HepG2 (cell line): ENCODE measurements around the gene ASAP2. TPM values are rescaled to one million over a fixed set of nuclear protein-coding genes. Genes with fewer than 3 reads are reported as not detected.

Experiments
- ATAC-seq: fragments of 200-7000 bp; cut with Tn5 transposase; 3 replicates; pipeline ENCODE4 v1.9.1; 2020; ENCODE audit warnings: mild to moderate bottlenecking, moderate library complexity
- BruUV-seq: library from RNA; stranded (reverse); fragments of 400-500 nt; replicated peaks from 2 replicates; lab custom pipeline; 2021; lab: Mats Ljungman, UMichigan
- CTCF ChIA-PET: fragments of 300-600 bp; formaldehyde crosslinking; extraction: SDS; loops from one replicate; lab custom pipeline; 2021; ENCODE audit warnings: low total read pairs, inconsistent platforms, low intra/inter-chr PET ratio; lab: Yijun Ruan, JAX
- POLR2A ChIA-PET: fragments of 350-600 bp; sonication (Branson Sonifier 250); formaldehyde crosslinking; loops from one replicate; lab custom pipeline; 2020; ENCODE audit warnings: antibody characterized with exemption, inconsistent platforms; lab: Yijun Ruan, JAX
- DNase-seq: peaks from one replicate; pipeline ENCODE4 v3.0.0-alpha.2; 2015; ENCODE audit warnings: low spot score
- FAIRE-seq: peaks from 3 replicates; lab custom pipeline; 2011; peaks lifted over from hg19 to GRCh38; lab: Jason Lieb, UNC
- H2AFZ ChIP-seq: one replicate; pipeline ENCODE4 v1.6.1; 2011; ENCODE audit warnings: low read length, inconsistent platforms
- H3K27ac ChIP-seq: fragments of 300-600 bp; 3 replicates; pipeline ENCODE4 v1.8.0; 2011; ENCODE audit warnings: mixed run types, mild to moderate bottlenecking, mixed read lengths, low read length, inconsistent platforms; ENCODE audit not compliant: insufficient read depth; ENCODE audit errors: extremely low read length
- H3K27me3 ChIP-seq, 2 experiments: fragments of 200-600 bp in 1 of 2; 2 replicates in 1 of 2; 3 replicates in 1 of 2; pipeline versions ENCODE4 v1.6.0 to v1.8.0; 2011; ENCODE audit warnings: low read length in 2 of 2, mild to moderate bottlenecking in 2 of 2, moderate library complexity in 2 of 2, inconsistent platforms in 1 of 2; ENCODE audit not compliant: insufficient read depth in 2 of 2, control insufficient read depth in 1 of 2
- H3K36me3 ChIP-seq, 2 experiments: fragments of 200-600 bp in 1 of 2; replicated peaks in 1 of 2; 2 replicates in 1 of 2; 3 replicates in 1 of 2; pipeline versions ENCODE4 v1.5.1 to v1.8.0; 2011; ENCODE audit warnings: low read length in 2 of 2, inconsistent platforms in 1 of 2; ENCODE audit not compliant: insufficient read depth in 2 of 2, control insufficient read depth in 1 of 2
- H3K4me1 ChIP-seq: 2 replicates; pipeline ENCODE4 v1.5.1; 2012; ENCODE audit warnings: low read length, inconsistent platforms; ENCODE audit not compliant: insufficient read depth
- H3K4me2 ChIP-seq: 2 replicates; pipeline ENCODE4 v1.6.0; 2011; ENCODE audit warnings: low read depth, low read length, inconsistent platforms
- H3K4me3 ChIP-seq, 3 experiments: fragments of 200-600 bp in 1 of 3; sonication (generic), shearing (Covaris generic) in 1 of 3; replicated peaks in 1 of 3; 2 replicates each; pipeline ENCODE4 v1.5.1; 2011 to 2016; ENCODE audit warnings: low read length in 3 of 3, inconsistent platforms in 2 of 3, low read depth in 2 of 3, mild to moderate bottlenecking in 2 of 3, control low read depth in 1 of 3, mixed read lengths in 1 of 3; ENCODE audit not compliant: insufficient read depth in 1 of 3
- H3K79me2 ChIP-seq: one replicate; pipeline ENCODE4 v1.6.1; 2011; ENCODE audit warnings: low read length, inconsistent platforms; ENCODE audit not compliant: insufficient read depth
- H3K9ac ChIP-seq: 2 replicates; pipeline ENCODE4 v1.6.0; 2011; ENCODE audit warnings: mild to moderate bottlenecking, low read depth, low read length, inconsistent platforms; ENCODE audit not compliant: insufficient read depth
- H3K9me3 ChIP-seq: 2 replicates; pipeline ENCODE4 v1.5.1; 2012; ENCODE audit warnings: mild to moderate bottlenecking, low read length
- H4K20me1 ChIP-seq: 2 replicates; pipeline ENCODE4 v1.6.0; 2011; ENCODE audit warnings: inconsistent platforms, mild to moderate bottlenecking, low read length, moderate library complexity; ENCODE audit not compliant: insufficient read depth
- ATAD3A ChIP-seq: sonication (generic); formaldehyde crosslinking; IDR thresholded peaks from 2 replicates; pipeline ENCODE4 v1.4.0; 2020; ENCODE audit warnings: missing genetic modification reagents
- ATF2 ChIP-seq: sonication (generic); formaldehyde crosslinking; IDR thresholded peaks from 2 replicates; pipeline ENCODE4 v1.4.0; 2020; ENCODE audit warnings: missing genetic modification reagents
- BCL6 ChIP-seq: IDR thresholded peaks from 2 replicates; pipeline ENCODE4 v1.6.1; 2016; ENCODE audit warnings: missing genetic modification reagents, missing compliant biosample characterization
- FIP1L1 ChIP-seq: fragments of 200-400 bp; formaldehyde crosslinking; IDR thresholded peaks from 2 replicates; pipeline ENCODE4 v1.6.1; 2018; ENCODE audit warnings: low read depth, mild to moderate bottlenecking, low read length, moderate library complexity, borderline replicate concordance; ENCODE audit not compliant: insufficient read depth
- MAZ ChIP-seq, 2 experiments: sonication (generic) in 1 of 2; formaldehyde crosslinking in 1 of 2; IDR thresholded peaks; 2 replicates each; pipeline versions ENCODE4 v1.5.0 to v1.6.1; 2012 to 2020; ENCODE audit warnings: low read depth in 2 of 2, mild to moderate bottlenecking in 2 of 2, borderline replicate concordance in 1 of 2, improper control_type of control experiment in 1 of 2, low read length in 1 of 2, missing genetic modification reagents in 1 of 2, moderate library complexity in 1 of 2
- MEIS1 ChIP-seq: sonication (generic); formaldehyde crosslinking; IDR thresholded peaks from 2 replicates; pipeline ENCODE4 v1.9.0; 2021; ENCODE audit warnings: mild to moderate bottlenecking, missing genetic modification reagents, moderate library complexity, borderline replicate concordance
- NFYC ChIP-seq: IDR thresholded peaks from 2 replicates; pipeline ENCODE4 v1.6.1; 2016; ENCODE audit warnings: missing genetic modification reagents, missing compliant biosample characterization
- NR2F2 ChIP-seq: IDR thresholded peaks from 2 replicates; pipeline ENCODE4 v1.6.1; 2012; ENCODE audit warnings: low read depth, inconsistent platforms, borderline replicate concordance
- PTBP1 ChIP-seq: fragments of 200-400 bp; formaldehyde crosslinking; IDR thresholded peaks from 2 replicates; pipeline ENCODE4 v1.6.1; 2018; ENCODE audit warnings: low read length, low read depth; ENCODE audit not compliant: poor library complexity, severe bottlenecking
- SOX6 ChIP-seq, 2 experiments: fragments of 450-650 bp in 1 of 2; sonication (generic) in 1 of 2; formaldehyde crosslinking in 1 of 2; IDR thresholded peaks; 2 replicates each; pipeline versions ENCODE4 v1.4.0 to v1.6.1; 2017 to 2020; ENCODE audit warnings: antibody characterized with exemption in 1 of 2, mild to moderate bottlenecking in 1 of 2, missing genetic modification reagents in 1 of 2
- SRY ChIP-seq: sonication (generic); formaldehyde crosslinking; IDR thresholded peaks from 2 replicates; pipeline ENCODE4 v1.8.0; 2022; ENCODE audit warnings: mild to moderate bottlenecking, missing genetic modification reagents
- TARDBP ChIP-seq: sonication (generic); formaldehyde crosslinking; IDR thresholded peaks from 2 replicates; pipeline ENCODE4 v1.8.0; 2022; ENCODE audit warnings: mild to moderate bottlenecking, missing genetic modification reagents
- TRIM24 ChIP-seq: sonication (generic); formaldehyde crosslinking; IDR thresholded peaks from 2 replicates; pipeline ENCODE4 v1.8.0; 2022; ENCODE audit warnings: mild to moderate bottlenecking, missing genetic modification reagents
- WIZ ChIP-seq: sonication (generic); formaldehyde crosslinking; IDR thresholded peaks from 2 replicates; pipeline ENCODE4 v1.5.1; 2020; ENCODE audit warnings: mild to moderate bottlenecking, missing genetic modification reagents
- ZFP36 ChIP-seq: fragments of 150-350 bp; IDR thresholded peaks from 2 replicates; pipeline ENCODE4 v1.6.1; 2018; ENCODE audit warnings: borderline replicate concordance, low read length, low read depth; ENCODE audit not compliant: partially characterized antibody
- ZNF143 ChIP-seq: sonication (generic); formaldehyde crosslinking; IDR thresholded peaks from 2 replicates; pipeline ENCODE4 v1.4.0; 2020; ENCODE audit warnings: missing genetic modification reagents
- ZNF335 ChIP-seq: sonication (generic); formaldehyde crosslinking; IDR thresholded peaks from 2 replicates; pipeline ENCODE4 v1.4.0; 2020; ENCODE audit warnings: missing genetic modification reagents
- ZNF737 ChIP-seq: sonication (generic); formaldehyde crosslinking; IDR thresholded peaks from 2 replicates; pipeline ENCODE4 v1.5.0; 2020; ENCODE audit warnings: missing genetic modification reagents, mild to moderate bottlenecking, borderline replicate concordance
- ZNF891 ChIP-seq: sonication (generic); formaldehyde crosslinking; IDR thresholded peaks from 2 replicates; pipeline ENCODE4 v1.5.0; 2020; ENCODE audit warnings: mild to moderate bottlenecking, missing genetic modification reagents
- ZSCAN31 ChIP-seq: sonication (generic); formaldehyde crosslinking; IDR thresholded peaks from 2 replicates; pipeline ENCODE4 v1.5.0; 2020; ENCODE audit warnings: low read depth, mild to moderate bottlenecking, missing genetic modification reagents
- WGBS: methylation state at CpG from one replicate; pipeline ENCODE4 v1.1.6; 2017; ENCODE audit warnings: low lambda C conversion rate; 5-methylcytosine and 5-hydroxymethylcytosine counted together
- in situ Hi-C: cut with HindIII; loops from 2 replicates; pipeline ENCODE4 v1.10.0; 2017; ENCODE audit warnings: low pct_unique_long_range_greater_than_20kb; ENCODE audit not compliant: extremely low pct_ligation_motif_present
- intact Hi-C: fragments of 100-400 bp; cut with micrococcal nuclease; formaldehyde crosslinking; loops from one replicate; pipeline ENCODE4 v1.10.0; 2022; ENCODE audit not compliant: unreplicated experiment
- polyA plus RNA-seq, 8 experiments: library from polyadenylated mRNA; depleted of rRNA in 3 of 8; stranded (reverse) in 7 of 8; unstranded in 1 of 8; fragments of >200 nt; fragmentation: Illumina TruSeq in 4 of 8; extraction: Trizol in 4 of 8; gene quantifications; 2 replicates each; pipeline versions ENCODE4 v1.2.1 to v1.2.3, GENCODE V29; 2011 to 2016; ENCODE audit warnings: low read depth in 4 of 8, missing spikeins in 1 of 8, mixed read lengths in 1 of 8; ENCODE audit not compliant: insufficient read depth in 1 of 8
- total RNA-seq, 5 experiments: library from RNA; depleted of rRNA; stranded (reverse); fragments of >200 nt; fragmentation: Illumina TruSeq; extraction: Trizol; gene quantifications; 2 replicates each; pipeline ENCODE4 v1.2.3, GENCODE V29; 2016; ENCODE audit warnings: low read depth in 1 of 5

Gene ASAP2
- total and polyA plus RNA-seq, 2 of the 13 experiments (the other 11 are each of a cell fraction or from before 2014, with no cell fraction given) = 7.3 to 22.3 TPM

DNA sequence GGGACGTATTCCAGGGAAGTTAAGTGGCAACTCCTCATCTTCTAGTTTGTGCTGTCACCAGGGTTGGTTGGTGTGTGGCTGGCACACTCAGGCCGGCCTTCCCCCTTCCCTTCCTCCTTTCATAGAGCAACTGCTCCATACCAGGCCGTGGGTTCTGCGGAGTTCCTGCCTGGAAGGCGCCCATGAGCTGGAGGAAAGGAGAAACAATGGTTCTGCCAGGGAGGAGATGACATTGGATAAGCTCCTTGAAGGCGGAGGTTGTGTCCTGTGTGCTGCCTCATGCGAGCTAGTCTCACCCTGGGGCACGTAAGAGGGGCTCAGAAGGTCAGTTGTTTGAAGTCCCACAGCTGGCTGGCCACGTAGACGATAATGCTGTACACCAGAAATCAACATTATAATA is 19.2 kb downstream of the ASAP2 start:
- TF ChIP-seq NFYC (CRISPR knock-in tag) = no peak
- TF ChIP-seq SOX6 (IDR thresholded peaks at IDR 0.05) = no peak
- no peak for TF ChIP-seq SOX6 (CRISPR knock-in tag; IDR thresholded peaks at IDR 0.05)
- TF ChIP-seq ZNF891 = no peak
- TF ChIP-seq MEIS1 (CRISPR knock-in tag) = no peak
- no peak for TF ChIP-seq NR2F2
- no peak for TF ChIP-seq ZNF737 (CRISPR knock-in tag)
- no peak for TF ChIP-seq WIZ
- no peak for TF ChIP-seq MAZ (IDR thresholded peaks at IDR 0.05; ENCODE audit: borderline replicate concordance, low read depth, low read length)
- no peak for TF ChIP-seq MAZ (CRISPR knock-in tag; IDR thresholded peaks at IDR 0.05; ENCODE audit: low read depth)
- TF ChIP-seq ATF2 = no peak
- TF ChIP-seq SRY = no peak
- TF ChIP-seq ZNF335 (CRISPR knock-in tag) = no peak
- TF ChIP-seq TARDBP (CRISPR knock-in tag) = no peak
- no peak for TF ChIP-seq BCL6 (CRISPR knock-in tag)
- no peak for TF ChIP-seq ZNF143 (CRISPR knock-in tag)
- no peak for TF ChIP-seq TRIM24
- no peak for TF ChIP-seq ZFP36
- no peak for TF ChIP-seq PTBP1
- TF ChIP-seq ZSCAN31 = no peak
- no peak for TF ChIP-seq ATAD3A (CRISPR knock-in tag)
- TF ChIP-seq FIP1L1 = no peak
- FAIRE-seq = no peak
- Histone ChIP-seq H3K4me2 (no peak overlapping the region), H3K27ac (no peak overlapping the region), H3K27me3 (no peaks in the 10 kb centered on the region), H3K9ac (no peak overlapping the region), H3K9me3 (no peaks in the 10 kb centered on the region), H3K36me3 (no peaks in the 10 kb centered on the region), H3K79me2 (peaks cover 40% of the 10 kb centered on the region), H2AFZ (no peak overlapping the region), H4K20me1 (no peaks in the 10 kb centered on the region), H3K4me3 (no peak overlapping the region), H3K4me1 (peaks cover 38% of the 10 kb centered on the region)
- no TSS peak for BruUV-seq
- no peak for ATAC-seq
- 93% methylated on average over 10 of the region's 10 CpGs for WGBS
- ChIA-PET POLR2A (interaction anchor here (0.9 kb wide), 1 partner anchor 8 kb away, joined by 4 read pairs; no protein-coding TSS in a partner anchor), CTCF (no interaction called here)
- intact Hi-C loops (no loop called here), in situ Hi-C loops (no loop called here)
- no peak for DNase-seq
